Activated CD8-positive, alpha-beta T cell treated with anti-CD3 and anti-CD28 coated beads, Interleukin-2, amount 10 ng/mL, durations not matched to agents 7 days and 5 days (primary cell): ENCODE data around the gene MT3. TPM values are rescaled to one million over a fixed set of nuclear protein-coding genes. Genes with fewer than 3 reads are reported as not detected.

Experiments used
- ATAC-seq: fragments of 150-1000 bp; cut with Tn5 transposase; one replicate; pipeline ENCODE4 v1.10.0; 2021; ENCODE audit warnings: moderate library complexity
- CTCF ChIA-PET: fragments of 350-600 bp; sonication (Branson Sonifier 250); formaldehyde crosslinking; loops from one replicate; lab custom pipeline; 2021; ENCODE audit warnings: antibody characterized with exemption; lab: Charles Lee
- POLR2A ChIA-PET: fragments of 350-600 bp; sonication (Branson Sonifier 250); formaldehyde crosslinking; loops from one replicate; lab custom pipeline; 2021; ENCODE audit warnings: antibody characterized with exemption; lab: Charles Lee
- DNase-seq: peaks from one replicate; pipeline ENCODE4 v3.0.0-alpha.2; 2020
- H3K27ac Mint-ChIP-seq: one replicate; pipeline ENCODE4 v1.8.0; 2021; ENCODE audit warnings: mild to moderate bottlenecking, mixed read lengths
- H3K27me3 Mint-ChIP-seq: one replicate; pipeline ENCODE4 v1.8.0; 2021; ENCODE audit warnings: low read depth, mixed read lengths
- H3K36me3 Mint-ChIP-seq: one replicate; pipeline ENCODE4 v1.8.0; 2021; ENCODE audit warnings: low read depth, mixed read lengths
- H3K4me1 Mint-ChIP-seq: one replicate; pipeline ENCODE4 v1.8.0; 2021; ENCODE audit warnings: low read depth, mixed read lengths
- H3K4me3 Mint-ChIP-seq: one replicate; pipeline ENCODE4 v1.8.0; 2021; ENCODE audit warnings: mild to moderate bottlenecking, mixed read lengths
- H3K9me3 Mint-ChIP-seq: one replicate; pipeline ENCODE4 v1.8.0; 2022; ENCODE audit warnings: mixed read lengths; ENCODE audit not compliant: insufficient read depth
- total RNA-seq, 2 experiments: library from RNA; stranded (reverse); gene quantifications; one replicate each; pipeline ENCODE4 v1.2.3, GENCODE V29; 2021

The MT3 gene
- total RNA-seq, 2 experiments from 2014 or later: 6.2 to 7.5 TPM

DNA sequence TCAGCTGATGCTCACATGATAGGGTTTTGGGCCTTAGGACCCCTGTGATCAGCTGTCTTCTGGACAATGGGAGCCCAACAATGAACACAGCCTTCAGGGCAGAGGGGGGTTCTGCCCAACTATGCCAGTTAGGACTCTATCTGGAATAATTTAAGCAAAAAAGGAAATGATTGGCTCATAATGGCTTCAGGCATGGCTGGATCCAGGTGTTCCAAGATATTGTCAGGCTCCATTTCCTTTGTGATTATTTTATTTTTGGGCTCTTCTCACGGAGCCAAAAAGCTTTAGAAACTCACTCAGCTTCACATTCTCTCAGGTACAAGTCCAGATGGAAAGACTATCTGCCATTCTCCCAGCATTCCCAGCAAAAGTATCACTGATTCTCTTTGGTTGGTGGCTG lies 16.1 kb downstream of the MT3 start:
- H3K27ac Mint-ChIP-seq: no peak overlapping the region
- DNase-seq: no peak
- H3K4me1 Mint-ChIP-seq: peaks cover 28% of the 10 kb centered on the region
- peaks cover 7% of the 10 kb centered on the region for H3K36me3 Mint-ChIP-seq
- no peak for ATAC-seq
- ChIA-PET POLR2A (interaction anchor here (0.7 to 1.8 kb wide), 3 partner anchors 77 to 328 kb away, joined by 3 to 7 read pairs (median 3); partner anchors contain the start of gene MT1X), CTCF (interaction anchor here (1.1 to 1.7 kb wide), 5 partner anchors 9 to 97 kb away, joined by 4 to 10 read pairs (median 7); no protein-coding TSS in a partner anchor)
- H3K27me3 Mint-ChIP-seq: peaks cover 10% of the 10 kb centered on the region
- no peaks in the 10 kb centered on the region for H3K9me3 Mint-ChIP-seq
- H3K4me3 Mint-ChIP-seq: no peak overlapping the region

DNA sequence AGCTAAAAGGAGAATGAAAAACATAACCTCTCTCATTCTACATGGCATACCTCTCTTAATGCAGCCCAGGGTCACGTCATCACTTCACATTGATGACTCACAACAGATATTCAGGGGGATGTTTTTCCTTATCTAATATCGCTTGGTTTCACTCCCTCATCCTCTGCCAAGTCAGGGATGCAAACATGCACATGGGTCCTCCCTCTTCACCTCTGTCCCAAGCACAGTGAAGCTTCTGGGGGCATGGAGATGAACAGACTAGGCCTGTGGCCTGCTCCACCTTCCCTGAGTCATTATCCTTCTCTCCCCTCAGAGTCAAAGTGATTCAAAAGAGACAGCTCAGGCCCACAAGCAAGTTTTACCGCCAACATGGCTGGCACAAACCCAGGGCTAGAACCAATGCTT lies 16.7 kb downstream of the MT3 start:
- ATAC-seq (no peak), DNase-seq (no peak)
- H3K36me3 Mint-ChIP-seq: peaks cover 7% of the 10 kb centered on the region
- H3K27ac Mint-ChIP-seq: peak overlapping the region; percentile 3
- peaks cover 7% of the 10 kb centered on the region for H3K27me3 Mint-ChIP-seq
- ChIA-PET CTCF (interaction anchor here (1.1 to 1.6 kb wide), 4 partner anchors 9 to 96 kb away, joined by 4 to 10 read pairs (median 6); no protein-coding TSS in a partner anchor), POLR2A (interaction anchor here (0.7 to 1.8 kb wide), 5 partner anchors 15 to 328 kb away, joined by 3 to 7 read pairs (median 3); partner anchors contain the start of genes MT1E and MT1X)
- H3K9me3 Mint-ChIP-seq: no peaks in the 10 kb centered on the region
- peaks cover 34% of the 10 kb centered on the region for H3K4me1 Mint-ChIP-seq
- no peak overlapping the region for H3K4me3 Mint-ChIP-seq

DNA sequence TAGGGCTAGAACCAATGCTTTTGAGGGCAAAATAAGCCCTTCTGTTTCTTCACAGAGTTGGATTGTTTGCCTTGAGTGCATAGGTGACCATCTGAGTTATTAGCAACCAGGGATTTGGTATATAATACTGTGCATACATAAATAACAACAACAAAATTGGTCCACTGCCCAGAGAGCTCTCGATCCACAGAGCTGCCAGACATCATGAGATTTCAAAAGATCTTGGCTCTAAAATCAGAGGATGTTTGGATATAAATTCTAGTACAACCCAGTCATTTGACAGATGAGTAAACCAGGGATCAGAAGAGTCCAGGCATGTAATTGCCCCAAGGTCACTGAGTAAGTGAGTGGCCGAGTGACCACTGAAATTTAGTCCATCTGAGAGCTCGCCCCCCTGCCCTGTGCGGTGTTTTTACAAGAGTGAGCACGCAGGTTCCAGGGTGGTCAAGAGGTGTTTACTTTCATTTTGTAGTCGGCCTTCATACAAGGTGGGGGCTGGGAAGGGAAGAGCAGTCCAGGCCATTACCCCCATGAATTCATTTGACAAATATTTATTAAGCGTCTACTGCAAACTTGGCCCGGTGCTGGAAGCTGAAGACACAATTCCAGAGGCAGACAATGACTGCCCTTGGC lies 17.3 kb downstream of the MT3 start:
- no peaks in the 10 kb centered on the region for H3K9me3 Mint-ChIP-seq
- ChIA-PET CTCF (interaction anchor here (1.5 to 1.6 kb wide), 2 partner anchors 10 to 30 kb away, joined by 4 to 10 read pairs; no protein-coding TSS in a partner anchor), POLR2A (interaction anchor here (0.7 to 2.8 kb wide), 7 partner anchors 11 to 327 kb away, joined by 3 to 13 read pairs (median 4); partner anchors contain the start of genes MT1E and MT1X)
- H3K4me1 Mint-ChIP-seq: peaks cover 39% of the 10 kb centered on the region
- H3K4me3 Mint-ChIP-seq: no peak overlapping the region
- H3K27me3 Mint-ChIP-seq: peaks cover 4% of the 10 kb centered on the region
- no peak for ATAC-seq
- peaks cover 7% of the 10 kb centered on the region for H3K36me3 Mint-ChIP-seq
- H3K27ac Mint-ChIP-seq: peak overlapping the region; percentile 87
- DNase-seq: no peak

DNA sequence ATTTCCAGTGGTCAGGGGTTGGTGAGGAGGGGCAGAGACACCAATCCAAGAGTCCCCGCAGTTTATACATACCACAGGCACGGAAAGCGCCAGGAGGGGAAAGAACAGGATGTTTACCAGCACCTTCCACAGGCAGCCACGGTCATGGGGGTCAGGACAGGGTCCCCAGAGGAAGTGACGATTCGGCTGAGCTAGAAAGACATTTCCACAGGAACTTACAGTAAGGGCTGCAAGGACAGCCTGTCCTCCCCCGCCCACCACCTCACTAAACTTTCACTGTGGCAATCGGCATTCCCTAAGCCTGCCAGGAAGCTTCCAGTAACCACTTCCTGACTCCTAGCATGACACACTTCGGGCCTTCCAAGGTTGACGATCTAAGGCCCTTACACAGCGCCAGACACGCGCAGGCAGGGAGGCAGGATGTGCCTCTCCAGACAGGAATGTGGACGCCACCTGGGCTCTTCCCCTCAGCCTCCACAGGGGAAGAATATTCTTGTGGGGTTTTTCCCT lies 17.8 kb downstream of the MT3 start:
- Mint-ChIP-seq H3K36me3 (peaks cover 7% of the 10 kb centered on the region), H3K27ac (peak overlapping the region; percentile 87), H3K27me3 (peaks cover 1% of the 10 kb centered on the region), H3K4me3 (peak overlapping the region; percentile 39), H3K9me3 (no peaks in the 10 kb centered on the region), H3K4me1 (peaks cover 41% of the 10 kb centered on the region)
- ChIA-PET POLR2A (interaction anchor here (0.9 to 2.8 kb wide), 5 partner anchors 11 to 95 kb away, joined by 3 to 13 read pairs (median 4); partner anchors contain the start of genes MT1E and MT1X), CTCF (no interaction called here)
- ATAC-seq (no peak), DNase-seq (peak; percentile 49)

DNA sequence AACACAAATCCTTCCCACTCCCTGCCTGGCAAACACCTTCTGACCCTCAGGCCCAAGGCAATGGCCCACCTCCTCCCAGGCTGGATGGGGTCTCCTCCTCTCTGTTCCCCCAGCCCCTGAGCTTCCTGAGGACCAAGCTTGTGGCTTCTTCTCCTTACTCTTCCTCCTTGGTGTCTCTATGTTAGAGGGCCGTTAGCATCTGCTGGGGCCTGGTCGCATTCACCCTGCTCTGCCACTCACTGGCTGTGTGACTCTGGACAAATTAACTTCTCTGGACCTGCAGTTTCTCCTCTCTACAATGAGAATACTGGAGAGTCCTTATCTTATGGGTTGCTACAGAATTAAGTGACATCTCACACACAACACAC lies 18.3 kb downstream of the MT3 start:
- no peaks in the 10 kb centered on the region for H3K9me3 Mint-ChIP-seq
- peaks cover 7% of the 10 kb centered on the region for H3K36me3 Mint-ChIP-seq
- DNase-seq (no peak), ATAC-seq (no peak)
- CTCF ChIA-PET: no interaction called here
- H3K27me3 Mint-ChIP-seq: no peaks in the 10 kb centered on the region
- POLR2A ChIA-PET: interaction anchor here (0.9 to 2.8 kb wide), 6 partner anchors 10 to 101 kb away, joined by 3 to 13 read pairs (median 4); partner anchors contain the start of genes MT1E and MT1X
- peak overlapping the region; percentile 65 for H3K4me3 Mint-ChIP-seq
- peak overlapping the region; percentile 87 for H3K27ac Mint-ChIP-seq
- H3K4me1 Mint-ChIP-seq: peaks cover 43% of the 10 kb centered on the region

DNA sequence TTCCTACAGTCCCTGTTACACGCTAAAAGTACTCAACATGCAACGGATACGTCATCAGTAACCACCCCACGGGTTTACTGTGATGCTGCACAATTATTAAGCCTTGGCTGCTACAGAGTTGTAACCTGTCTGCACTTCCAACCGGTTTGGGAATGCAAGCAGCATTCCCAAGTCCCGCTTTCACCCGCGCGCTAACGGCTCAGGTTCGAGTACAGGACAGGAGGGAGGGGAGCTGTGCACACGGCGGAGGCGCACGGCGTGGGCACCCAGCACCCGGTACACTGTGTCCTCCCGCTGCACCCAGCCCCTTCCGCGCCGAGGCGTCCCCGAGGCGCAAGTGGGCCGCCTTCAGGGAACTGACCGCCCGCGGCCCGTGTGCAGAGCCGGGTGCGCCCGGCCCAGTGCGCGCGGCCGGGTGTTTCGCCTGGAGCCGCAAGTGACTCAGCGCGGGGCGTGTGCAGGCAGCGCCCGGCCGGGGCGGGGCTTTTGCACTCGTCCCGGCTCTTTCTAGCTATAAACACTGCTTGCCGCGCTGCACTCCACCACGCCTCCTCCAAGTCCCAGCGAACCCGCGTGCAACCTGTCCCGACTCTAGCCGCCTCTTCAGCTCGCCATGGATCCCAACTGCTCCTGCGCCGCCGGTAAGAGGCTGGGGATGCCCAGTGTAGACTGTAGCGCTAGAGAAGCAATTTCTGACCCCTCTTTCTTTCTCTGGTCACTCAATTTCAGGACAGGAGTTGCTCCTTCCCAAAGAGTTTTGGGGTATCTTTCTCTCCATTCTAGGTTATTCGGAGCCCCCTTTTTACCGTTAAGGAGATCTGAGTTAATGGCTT lies 18.9 kb downstream of the MT3 start, which contains the start of gene MT2A:
Gene MT2A, plus strand, starts transcription at position 542 of the 833 bp plus-strand sequence. Its CDS starts 72 bp downstream, at position 614.
- DNase-seq (peak; percentile 94), ATAC-seq (peak; percentile 90)
- POLR2A ChIA-PET: interaction anchor here (0.9 to 6.1 kb wide), 7 partner anchors 10 to 100 kb away, joined by 3 to 56 read pairs (median 4); partner anchors contain the start of genes MT1E, MT1F and MT1X
- Mint-ChIP-seq H3K9me3 (no peaks in the 10 kb centered on the region), H3K27ac (peak within 1 kb of the TSS; percentile 87), H3K4me3 (peak within 1 kb of the TSS; percentile 93), H3K4me1 (peaks cover 43% of the 10 kb centered on the region), H3K36me3 (peaks cover 7% of the 10 kb centered on the region), H3K27me3 (no peaks in the 10 kb centered on the region)
- CTCF ChIA-PET: interaction anchor here (0.8 to 2.3 kb wide), 8 partner anchors 10 to 356 kb away, joined by 3 to 11 read pairs (median 4); partner anchors contain the start of gene MT1G

DNA sequence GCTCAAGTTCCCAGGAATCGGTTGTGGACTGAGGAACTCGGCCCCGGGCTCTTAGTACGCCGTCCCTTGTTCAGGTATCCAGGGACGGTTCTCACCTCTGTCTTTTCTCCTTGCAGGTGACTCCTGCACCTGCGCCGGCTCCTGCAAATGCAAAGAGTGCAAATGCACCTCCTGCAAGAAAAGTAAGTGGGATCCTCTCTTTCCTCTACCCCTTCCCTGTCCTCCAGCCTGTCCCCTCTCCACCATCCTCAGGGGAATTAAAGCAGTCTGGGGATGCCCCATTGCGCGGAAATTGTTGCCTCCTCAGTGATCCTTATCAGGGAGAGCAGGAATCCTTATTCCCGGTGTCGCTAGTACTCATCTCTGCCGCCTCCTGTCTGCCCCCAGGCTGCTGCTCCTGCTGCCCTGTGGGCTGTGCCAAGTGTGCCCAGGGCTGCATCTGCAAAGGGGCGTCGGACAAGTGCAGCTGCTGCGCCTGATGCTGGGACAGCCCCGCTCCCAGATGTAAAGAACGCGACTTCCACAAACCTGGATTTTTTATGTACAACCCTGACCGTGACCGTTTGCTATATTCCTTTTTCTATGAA lies 19.6 kb downstream of the MT3 start:
- DNase-seq (peak; percentile 32), ATAC-seq (peak; percentile 4)
- CTCF ChIA-PET: interaction anchor here (0.6 to 4.0 kb wide), 10 partner anchors 9 to 355 kb away, joined by 3 to 14 read pairs (median 4); partner anchors contain the start of genes MT1E and MT1G
- Mint-ChIP-seq H3K27ac (peak overlapping the region; percentile 85), H3K36me3 (peaks cover 7% of the 10 kb centered on the region), H3K9me3 (no peaks in the 10 kb centered on the region), H3K4me3 (peak overlapping the region; percentile 93), H3K4me1 (peaks cover 43% of the 10 kb centered on the region), H3K27me3 (no peaks in the 10 kb centered on the region)
- POLR2A ChIA-PET: interaction anchor here (1.0 to 6.1 kb wide), 8 partner anchors 9 to 381 kb away, joined by 4 to 56 read pairs (median 4); partner anchors contain the start of genes MT1E, MT1F, MT1G and MT1X

DNA sequence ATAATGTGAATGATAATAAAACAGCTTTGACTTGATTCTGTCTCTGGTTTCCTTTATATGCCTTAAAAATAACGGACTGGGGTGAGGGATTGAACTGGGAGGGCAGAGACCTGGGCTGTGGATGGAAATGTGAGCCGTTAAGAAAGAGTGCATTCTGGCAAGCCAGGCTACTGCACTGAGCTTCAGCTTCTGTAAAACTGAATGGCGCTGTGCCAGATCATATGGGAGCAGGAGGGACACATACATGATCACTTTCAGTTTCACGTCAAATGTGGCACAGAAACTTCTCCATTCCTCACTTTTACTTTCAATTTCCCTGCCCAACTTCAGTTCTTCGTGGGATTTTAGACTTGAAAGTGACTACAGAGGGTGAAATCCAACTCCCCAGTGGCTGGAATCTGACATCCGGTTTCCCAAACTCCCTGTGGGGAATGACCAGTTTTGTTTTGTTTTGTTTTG lies 20.2 kb downstream of the MT3 start:
- CTCF ChIA-PET: interaction anchor here (0.6 to 4.0 kb wide), 5 partner anchors 9 to 92 kb away, joined by 3 to 14 read pairs (median 6); partner anchors contain the start of gene MT1E
- H3K9me3 Mint-ChIP-seq: no peaks in the 10 kb centered on the region
- H3K27ac Mint-ChIP-seq: peak overlapping the region; percentile 85

DNA sequence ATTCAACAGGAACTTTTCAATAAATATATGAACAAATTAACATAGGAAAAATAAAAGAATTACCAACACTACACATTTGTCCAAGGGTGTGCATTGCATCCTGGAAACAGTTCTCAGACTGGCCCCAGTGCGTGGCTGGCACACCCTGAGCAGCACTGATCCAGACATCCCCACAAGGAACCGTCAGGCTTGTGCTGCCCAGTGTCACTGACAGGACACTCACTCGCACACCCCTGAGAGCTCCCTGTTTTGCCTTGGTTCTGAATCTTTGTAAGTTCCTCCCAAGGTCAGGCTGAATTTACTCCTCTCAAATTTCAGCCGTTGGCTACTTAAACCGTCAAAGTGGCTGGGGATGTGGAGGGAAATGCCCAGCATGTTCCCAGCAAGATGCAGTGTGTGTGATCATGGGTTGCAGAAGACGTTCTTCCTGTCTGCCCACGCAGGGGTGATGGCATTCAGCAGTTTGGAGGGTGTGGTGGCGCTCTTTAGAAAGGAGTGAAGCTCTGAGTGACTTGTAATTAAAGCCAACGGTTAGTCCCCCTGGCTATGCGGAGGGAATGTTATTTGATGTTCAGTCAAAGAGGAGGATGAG lies 20.8 kb downstream of the MT3 start:
- ATAC-seq (peak; percentile 11), DNase-seq (peak; percentile 65)
- ChIA-PET POLR2A (interaction anchor here (1.0 to 6.1 kb wide), 6 partner anchors 9 to 379 kb away, joined by 3 to 56 read pairs (median 6); partner anchors contain the start of genes MT1E, MT1G, MT1X and NLRC5), CTCF (interaction anchor here (1.8 to 4.0 kb wide), 4 partner anchors 10 to 92 kb away, joined by 5 to 14 read pairs (median 11); partner anchors contain the start of gene MT1E)
- H3K9me3 Mint-ChIP-seq: no peaks in the 10 kb centered on the region
- no peaks in the 10 kb centered on the region for H3K27me3 Mint-ChIP-seq
- H3K4me1 Mint-ChIP-seq: peaks cover 54% of the 10 kb centered on the region
- H3K36me3 Mint-ChIP-seq: peaks cover 7% of the 10 kb centered on the region
- peak overlapping the region; percentile 85 for H3K27ac Mint-ChIP-seq
- peak overlapping the region; percentile 93 for H3K4me3 Mint-ChIP-seq

More for the DNA sequence above, 20.2 kb downstream of the MT3 start:
- DNase-seq (peak; percentile 86), ATAC-seq (peak; percentile 57)
- Mint-ChIP-seq H3K27me3 (no peaks in the 10 kb centered on the region), H3K4me1 (peaks cover 48% of the 10 kb centered on the region), H3K36me3 (peaks cover 7% of the 10 kb centered on the region), H3K4me3 (peak overlapping the region; percentile 93)
- POLR2A ChIA-PET: interaction anchor here (1.0 to 6.1 kb wide), 6 partner anchors 9 to 380 kb away, joined by 4 to 56 read pairs (median 9); partner anchors contain the start of genes MT1E, MT1F, MT1G and MT1X
